ENCODE measurements around the gene ADD3.
A peak's percentile ranks its signal among the peaks of the same experiment; 100 is the strongest.

The ADD3 gene

GRCh38 chr10:109994711-109995577 lies 12.8 kb upstream of the ADD3 start:
- Histone ChIP-seq H3K4me3 (replicated peaks; ENCODE audit: low read depth, low read length) (no peak overlapping the region), H3K27me3 (replicated peaks; ENCODE audit: control insufficient read depth, insufficient read depth, low read length) (no peaks in the 10 kb centered on the region), H3K36me3 (ENCODE audit: control insufficient read depth, insufficient read depth, low read length) (no peaks in the 10 kb centered on the region)
- DNase-seq (ENCODE audit: extremely low read depth, insufficient read length), result no peak
- TF ChIP-seq, protein P1, sequence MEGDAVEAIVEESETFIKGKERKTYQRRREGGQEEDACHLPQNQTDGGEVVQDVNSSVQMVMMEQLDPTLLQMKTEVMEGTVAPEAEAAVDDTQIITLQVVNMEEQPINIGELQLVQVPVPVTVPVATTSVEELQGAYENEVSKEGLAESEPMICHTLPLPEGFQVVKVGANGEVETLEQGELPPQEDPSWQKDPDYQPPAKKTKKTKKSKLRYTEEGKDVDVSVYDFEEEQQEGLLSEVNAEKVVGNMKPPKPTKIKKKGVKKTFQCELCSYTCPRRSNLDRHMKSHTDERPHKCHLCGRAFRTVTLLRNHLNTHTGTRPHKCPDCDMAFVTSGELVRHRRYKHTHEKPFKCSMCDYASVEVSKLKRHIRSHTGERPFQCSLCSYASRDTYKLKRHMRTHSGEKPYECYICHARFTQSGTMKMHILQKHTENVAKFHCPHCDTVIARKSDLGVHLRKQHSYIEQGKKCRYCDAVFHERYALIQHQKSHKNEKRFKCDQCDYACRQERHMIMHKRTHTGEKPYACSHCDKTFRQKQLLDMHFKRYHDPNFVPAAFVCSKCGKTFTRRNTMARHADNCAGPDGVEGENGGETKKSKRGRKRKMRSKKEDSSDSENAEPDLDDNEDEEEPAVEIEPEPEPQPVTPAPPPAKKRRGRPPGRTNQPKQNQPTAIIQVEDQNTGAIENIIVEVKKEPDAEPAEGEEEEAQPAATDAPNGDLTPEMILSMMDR (IDR thresholded peaks at IDR 0.05; ENCODE audit: insufficient read depth, low read length, poor library complexity, severe bottlenecking), result no peak

DNA sequence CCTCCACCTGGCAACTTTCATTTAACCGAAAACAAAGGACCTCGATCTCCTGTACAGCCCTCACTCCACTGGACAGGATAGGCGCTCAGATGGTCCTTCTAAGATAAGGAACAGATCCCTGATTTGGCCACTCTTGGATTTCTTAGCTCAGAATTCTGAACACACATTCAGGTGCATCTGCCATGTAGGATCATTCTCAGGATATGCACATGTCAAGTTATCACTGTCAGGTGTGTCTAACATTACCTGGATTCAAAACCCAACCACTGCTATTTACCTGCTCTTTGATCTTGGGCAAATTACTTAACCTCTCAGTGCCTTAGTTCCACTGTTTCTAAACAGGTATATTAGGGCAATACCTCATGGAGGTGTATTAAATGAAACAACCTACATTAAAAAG lies 12.2 kb upstream of the ADD3 start:
- Histone ChIP-seq H3K4me3 (replicated peaks; ENCODE audit: low read depth, low read length) (no peak overlapping the region), H3K36me3 (ENCODE audit: control insufficient read depth, insufficient read depth, low read length) (no peaks in the 10 kb centered on the region), H3K27me3 (replicated peaks; ENCODE audit: control insufficient read depth, insufficient read depth, low read length) (no peaks in the 10 kb centered on the region)
- no peak for DNase-seq (ENCODE audit: extremely low read depth, insufficient read length)
- TF ChIP-seq, protein P1 (IDR thresholded peaks at IDR 0.05; ENCODE audit: insufficient read depth, low read length, poor library complexity, severe bottlenecking), result no peak

GRCh38 chr10:109996225-109996624 lies 11.6 kb upstream of the ADD3 start:
- TF ChIP-seq, protein P1 (IDR thresholded peaks at IDR 0.05; ENCODE audit: insufficient read depth, low read length, poor library complexity, severe bottlenecking), result no peak
- Histone ChIP-seq H3K27me3 (replicated peaks; ENCODE audit: control insufficient read depth, insufficient read depth, low read length) (no peaks in the 10 kb centered on the region), H3K36me3 (ENCODE audit: control insufficient read depth, insufficient read depth, low read length) (no peaks in the 10 kb centered on the region), H3K4me3 (replicated peaks; ENCODE audit: low read depth, low read length) (no peak overlapping the region)
- DNase-seq (ENCODE audit: extremely low read depth, insufficient read length), result peak; percentile 66

GRCh38 chr10:109996766-109997171 lies 11.0 kb upstream of the ADD3 start:
- Histone ChIP-seq H3K4me3 (replicated peaks; ENCODE audit: low read depth, low read length) (no peak overlapping the region), H3K27me3 (replicated peaks; ENCODE audit: control insufficient read depth, insufficient read depth, low read length) (no peaks in the 10 kb centered on the region), H3K36me3 (ENCODE audit: control insufficient read depth, insufficient read depth, low read length) (no peaks in the 10 kb centered on the region)
- DNase-seq (ENCODE audit: extremely low read depth, insufficient read length), result no peak
- TF ChIP-seq, protein P1 (IDR thresholded peaks at IDR 0.05; ENCODE audit: insufficient read depth, low read length, poor library complexity, severe bottlenecking), result no peak

DNA sequence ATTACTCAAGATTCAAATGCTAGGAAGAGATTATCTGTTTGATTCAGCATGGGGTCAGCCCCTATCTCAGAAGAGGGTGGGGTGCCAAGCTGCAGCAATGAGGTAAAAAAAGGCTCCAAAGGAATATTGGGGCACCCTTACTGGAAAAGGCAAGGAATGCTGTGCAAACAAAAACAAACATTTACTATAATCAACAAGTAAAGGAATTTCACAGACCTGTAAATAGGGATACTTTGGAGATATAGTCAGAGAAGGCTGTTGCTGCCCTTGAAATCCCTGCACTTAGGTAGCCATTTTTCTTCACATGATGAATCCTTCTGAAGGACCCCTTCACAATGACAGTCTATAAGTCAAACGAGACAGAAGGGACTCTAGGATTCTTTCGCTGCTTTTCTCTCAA lies 10.6 kb upstream of the ADD3 start:
- TF ChIP-seq, protein P1 (IDR thresholded peaks at IDR 0.05; ENCODE audit: insufficient read depth, low read length, poor library complexity, severe bottlenecking), result no peak
- no peak for DNase-seq (ENCODE audit: extremely low read depth, insufficient read length)
- Histone ChIP-seq H3K36me3 (ENCODE audit: control insufficient read depth, insufficient read depth, low read length) (no peaks in the 10 kb centered on the region), H3K27me3 (replicated peaks; ENCODE audit: control insufficient read depth, insufficient read depth, low read length) (no peaks in the 10 kb centered on the region), H3K4me3 (replicated peaks; ENCODE audit: low read depth, low read length) (no peak overlapping the region)

Data from GM06990 (cell line).